Measurements from ENCODE around the gene MTUS2.

- TF ChIP-seq POLR2A (IDR thresholded peaks at IDR 0.05; ENCODE audit: extremely low read depth, insufficient read length) (no peak), CTCF (IDR thresholded peaks at IDR 0.05; ENCODE audit: low read depth, low read length) (no peak), MAX (IDR thresholded peaks at IDR 0.05; ENCODE audit: low read depth, low read length) (no peak), MYC (IDR thresholded peaks at IDR 0.05; ENCODE audit: low read depth, low read length) (no peak)
Observed at GRCh38 chr13:29104461-29104860, 284.3 kb downstream of the MTUS2 start.
